Measurements from ENCODE around the gene CLPSL2.

Gene CLPSL2

DNA sequence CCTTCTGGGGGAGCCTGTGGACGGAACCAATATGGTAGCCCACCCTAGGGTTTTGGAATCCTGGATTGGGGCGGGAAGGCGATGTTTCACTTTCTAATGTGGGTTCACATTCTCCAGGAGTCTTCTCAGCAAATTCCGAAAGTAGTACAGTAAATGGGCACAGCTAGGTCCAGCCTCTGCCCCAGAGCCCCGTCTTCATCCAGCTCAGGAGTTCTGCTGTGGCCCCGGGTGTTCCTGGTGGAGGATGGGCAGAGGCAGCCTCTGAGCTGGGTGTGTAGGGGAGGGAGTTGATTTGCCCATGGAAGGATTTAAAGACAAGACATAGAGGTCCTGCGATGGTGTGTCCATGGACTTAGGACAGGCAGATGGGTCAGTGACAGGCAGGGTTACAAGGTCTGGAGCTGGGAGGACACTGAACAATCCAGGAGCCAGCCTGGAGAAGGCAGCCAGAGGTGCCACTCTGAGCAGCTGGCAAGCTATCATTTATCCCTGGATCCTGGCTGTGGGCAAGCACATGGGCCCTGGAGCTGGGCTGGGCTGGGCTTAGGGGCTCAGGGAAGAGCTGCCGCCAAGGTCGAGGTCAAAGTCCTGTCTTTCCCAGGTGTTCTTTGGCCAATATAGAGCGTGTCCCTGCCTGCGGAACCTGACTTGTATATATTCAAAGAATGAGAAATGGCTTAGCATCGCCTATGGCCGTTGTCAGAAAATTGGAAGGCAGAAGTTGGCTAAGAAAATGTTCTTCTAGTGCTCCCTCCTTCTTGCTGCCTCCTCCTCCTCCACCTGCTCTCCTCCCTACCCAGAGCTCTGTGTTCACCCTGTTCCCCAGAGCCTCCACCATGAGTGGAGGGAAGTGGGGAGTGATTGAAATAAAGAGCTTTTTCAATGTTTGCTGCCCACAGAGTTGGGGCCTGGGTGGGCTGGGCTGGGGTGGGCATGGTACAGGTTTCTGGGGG lies 11.1 kb downstream of the CLPSL2 start:
- no peak for DNase-seq

DNA sequence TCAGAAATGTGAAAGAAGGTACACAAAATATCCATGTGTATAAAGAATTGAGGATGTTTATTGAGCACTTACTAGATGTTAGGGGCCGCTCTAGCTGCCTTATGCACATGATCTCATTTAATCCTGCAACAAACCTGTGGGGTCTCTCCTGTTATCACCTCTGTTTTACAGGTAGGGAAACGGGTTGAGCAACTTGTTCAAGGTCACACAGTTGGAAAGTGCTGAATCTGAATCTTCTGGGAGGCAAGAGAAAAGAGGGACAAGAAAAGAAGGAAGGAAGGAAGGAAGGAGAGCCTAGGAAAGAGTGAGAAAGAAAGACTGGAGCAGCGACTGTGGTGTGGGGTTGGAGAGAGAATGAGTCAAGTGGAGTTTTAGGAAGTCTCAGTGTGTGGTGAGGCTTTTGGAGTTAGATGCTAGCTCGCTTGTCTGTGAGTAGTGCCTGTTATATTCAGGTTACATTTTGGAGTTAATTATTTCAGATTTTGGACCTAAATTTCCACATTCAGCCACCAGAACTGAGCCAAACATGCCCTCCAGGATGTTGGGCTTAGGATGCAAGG lies 12.1 kb downstream of the CLPSL2 start:
- DNase-seq, result no peak

- no peak for DNase-seq
Measured at GRCh38 chr6:35790683-35791082, 14.3 kb downstream of the CLPSL2 start.

DNA sequence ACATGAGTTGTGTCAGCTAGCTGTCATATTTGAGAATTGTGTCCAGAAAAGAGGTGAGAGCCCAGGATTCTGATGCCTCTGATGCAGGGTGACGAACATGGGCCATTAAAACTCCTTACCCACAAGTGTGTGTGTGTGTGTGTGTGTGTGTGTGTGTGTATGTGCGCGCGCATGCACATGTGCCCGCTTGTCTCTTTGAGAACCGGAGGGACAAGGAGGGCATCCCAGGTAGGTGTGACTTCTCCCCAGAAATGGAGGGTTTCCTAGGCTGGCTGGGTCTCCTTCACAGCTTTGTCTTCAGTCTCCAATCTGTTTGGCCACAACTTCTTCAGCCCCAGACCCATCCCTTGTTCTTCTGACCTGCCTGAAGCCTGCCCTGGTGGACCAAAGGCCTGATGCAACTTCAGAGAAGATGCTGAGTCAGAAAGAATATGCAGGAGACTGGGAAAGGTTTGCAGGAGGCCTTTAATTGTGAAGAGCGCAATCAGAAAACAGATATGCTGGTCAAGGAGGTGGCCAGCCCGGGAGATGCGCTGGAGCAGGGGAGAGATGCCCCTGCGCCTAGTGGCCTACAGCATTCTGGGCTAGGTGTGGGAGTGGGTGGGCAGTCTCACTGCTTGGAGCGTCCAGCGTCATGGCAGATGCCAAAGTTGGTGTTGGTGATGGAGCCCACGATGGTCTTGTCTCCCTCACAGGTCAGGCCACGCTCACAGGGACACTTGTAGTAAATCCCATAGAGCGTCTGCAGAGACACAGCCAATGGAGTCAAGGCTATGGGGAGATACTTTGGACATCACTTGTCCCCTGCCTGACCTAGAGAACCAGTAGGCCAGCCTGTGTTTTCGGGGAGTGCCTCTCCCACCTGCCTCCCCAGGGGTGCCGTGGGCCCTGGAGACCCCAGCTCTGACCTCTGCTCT lies 18.4 kb downstream of the CLPSL2 start:
- DNase-seq, result no peak

GRCh38 chr6:35795453-35796071 lies 19.2 kb downstream of the CLPSL2 start:
- DNase-seq, result no peak

DNA sequence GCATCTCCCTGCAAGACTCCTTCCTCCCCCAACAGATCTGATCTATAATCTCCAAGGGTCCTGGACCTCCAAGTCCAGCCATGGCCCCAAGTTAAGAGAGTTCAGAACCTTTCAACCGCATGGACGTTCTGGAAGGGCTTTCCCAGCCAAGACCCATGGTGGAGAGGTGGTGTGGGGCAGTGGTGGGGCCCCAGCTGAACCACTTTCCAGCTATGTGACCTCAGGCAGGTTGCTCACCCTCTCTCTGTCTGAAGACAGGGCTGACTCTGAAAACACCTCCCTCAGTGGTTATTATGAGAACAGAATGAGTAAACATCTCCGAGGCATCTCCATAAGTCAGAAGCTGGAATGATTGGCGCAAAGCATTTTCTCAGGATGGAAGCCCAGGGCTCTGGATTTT lies 19.8 kb downstream of the CLPSL2 start:
- DNase-seq, result no peak

DNA sequence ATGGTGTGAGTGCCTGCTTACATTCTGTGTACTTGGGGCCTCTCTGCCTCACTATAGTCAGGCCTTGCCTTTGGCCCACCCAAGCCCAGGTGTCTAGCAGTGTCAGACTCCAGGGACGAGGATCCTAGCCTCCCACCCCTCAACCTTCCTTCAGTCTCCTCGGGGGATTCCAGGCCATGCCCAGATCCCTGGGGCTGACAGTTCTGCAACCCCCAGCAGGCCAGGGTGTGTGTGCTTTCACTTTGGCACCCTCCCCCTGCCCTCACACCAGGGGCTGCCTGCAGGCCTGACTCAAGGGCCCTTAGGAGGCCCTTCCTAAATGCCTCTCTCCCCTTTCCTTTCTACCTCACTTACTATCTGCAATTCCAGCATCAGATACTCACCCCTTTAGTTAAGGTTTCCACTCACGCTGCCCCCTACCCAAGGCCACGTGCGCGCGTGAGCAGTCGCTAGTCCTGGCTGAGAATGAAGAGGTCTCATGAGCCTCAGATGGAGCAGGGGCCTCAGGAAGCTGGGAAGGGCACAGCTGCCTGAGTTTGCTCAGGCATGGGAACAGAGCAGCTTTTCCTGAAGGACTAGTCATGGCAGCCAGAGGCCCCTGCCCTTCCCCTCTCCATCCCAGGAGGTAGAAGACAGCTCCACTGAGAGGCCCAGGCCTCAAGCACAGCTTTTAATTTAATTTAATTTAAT lies 21.6 kb downstream of the CLPSL2 start:
- no peak for DNase-seq

DNA sequence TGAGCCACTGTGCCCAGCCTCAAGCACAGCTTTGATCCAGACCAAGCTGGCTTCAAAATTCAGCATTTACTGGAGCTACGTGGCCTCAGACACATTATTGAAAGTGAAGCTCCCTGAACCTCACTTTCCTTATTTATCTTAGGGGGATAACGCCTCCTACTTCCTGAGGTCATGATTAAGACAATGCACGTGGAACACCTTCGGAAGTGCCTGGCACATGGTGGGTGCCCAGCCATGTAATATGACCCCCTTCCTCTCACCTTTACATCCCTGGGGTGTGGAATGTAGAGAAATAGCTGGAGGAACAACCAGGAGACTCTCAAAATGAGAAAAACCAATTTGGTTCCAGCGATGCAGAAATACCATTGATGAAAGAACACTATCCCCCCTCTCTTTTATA lies 22.3 kb downstream of the CLPSL2 start:
- DNase-seq, result no peak

DNA sequence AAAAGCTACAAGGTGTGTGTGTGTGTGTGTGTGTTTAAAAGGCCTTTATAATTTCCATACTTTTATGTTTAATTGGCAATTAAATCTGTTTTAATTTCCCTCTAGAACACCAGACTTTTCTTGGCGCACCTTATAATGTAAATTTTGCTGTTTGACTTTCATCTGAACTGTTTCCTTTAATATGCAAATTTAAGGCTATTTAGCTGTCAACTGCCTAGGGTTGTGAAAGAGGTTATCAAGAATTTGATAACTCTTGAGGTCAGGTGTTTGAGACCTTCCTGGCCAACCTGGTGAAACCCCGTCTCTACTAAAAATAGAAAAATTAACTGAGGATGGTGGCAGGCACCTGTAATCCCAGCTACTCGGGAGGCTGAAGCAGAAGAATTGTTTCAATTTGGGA lies 24.8 kb downstream of the CLPSL2 start:
- no peak for DNase-seq

DNA sequence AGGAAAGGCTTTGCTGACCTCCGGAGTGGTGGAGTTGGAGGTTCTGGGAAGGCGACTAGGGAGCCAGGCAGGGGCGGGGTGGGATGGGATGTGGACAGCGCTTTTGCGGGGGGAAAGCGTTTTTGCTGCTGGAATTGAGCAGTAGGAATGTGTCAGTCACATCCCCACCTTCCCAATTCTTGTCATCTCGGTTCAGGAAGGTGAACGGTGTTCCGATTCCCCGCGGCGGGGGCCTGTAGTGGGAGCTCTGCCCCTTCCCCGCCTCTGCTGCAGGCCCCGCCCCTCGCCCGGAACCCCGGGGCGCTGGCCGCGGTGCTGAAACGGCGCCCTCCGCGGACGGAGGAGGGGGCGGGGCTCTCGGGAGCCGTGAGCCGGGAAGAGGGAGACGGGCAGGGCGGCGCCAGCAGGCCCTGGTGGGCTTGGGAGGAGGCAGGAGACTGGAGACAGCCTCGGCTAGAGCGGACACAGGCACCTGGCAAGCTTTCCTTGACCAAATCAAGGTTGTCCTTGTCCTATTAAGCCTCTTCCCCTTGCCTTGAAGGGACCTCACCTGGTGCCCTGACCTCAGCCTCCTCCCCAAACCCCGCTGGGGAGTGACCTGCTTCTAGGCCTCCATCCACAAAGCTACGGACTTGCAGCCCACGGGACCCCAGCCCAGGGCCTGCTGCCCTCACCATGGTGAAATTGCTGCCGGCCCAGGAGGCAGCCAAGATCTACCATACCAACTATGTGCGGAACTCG lies 28.8 kb downstream of the CLPSL2 start, which contains the start of gene LHFPL5:
Gene LHFPL5, plus strand, starts transcription at position 357 of the 741 bp plus-strand sequence. Its CDS starts 319 bp downstream, at position 676.
- peak; percentile 23 for DNase-seq

- no peak for DNase-seq
Measured at GRCh38 chr6:35808688-35809087, 32.3 kb downstream of the CLPSL2 start.

DNA sequence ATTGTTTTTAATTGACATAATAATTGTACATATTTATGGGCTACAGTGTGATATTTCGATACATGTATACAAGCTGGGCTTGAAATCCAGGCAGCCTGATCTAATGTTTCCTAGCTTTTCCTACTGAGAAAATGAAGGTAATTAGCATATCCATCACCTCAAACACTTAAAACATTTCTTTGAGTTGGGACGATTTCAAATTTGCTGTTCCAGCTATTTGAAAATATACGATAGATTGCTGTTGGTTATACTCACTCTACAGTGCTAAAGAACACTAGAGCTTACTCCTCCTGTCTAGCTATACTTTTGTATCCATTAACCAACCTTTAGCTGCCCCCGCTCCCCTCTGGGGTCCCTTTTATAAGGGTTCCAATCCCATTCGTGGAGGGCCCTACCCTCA lies 33.4 kb downstream of the CLPSL2 start:
- DNase-seq, result no peak

DNA sequence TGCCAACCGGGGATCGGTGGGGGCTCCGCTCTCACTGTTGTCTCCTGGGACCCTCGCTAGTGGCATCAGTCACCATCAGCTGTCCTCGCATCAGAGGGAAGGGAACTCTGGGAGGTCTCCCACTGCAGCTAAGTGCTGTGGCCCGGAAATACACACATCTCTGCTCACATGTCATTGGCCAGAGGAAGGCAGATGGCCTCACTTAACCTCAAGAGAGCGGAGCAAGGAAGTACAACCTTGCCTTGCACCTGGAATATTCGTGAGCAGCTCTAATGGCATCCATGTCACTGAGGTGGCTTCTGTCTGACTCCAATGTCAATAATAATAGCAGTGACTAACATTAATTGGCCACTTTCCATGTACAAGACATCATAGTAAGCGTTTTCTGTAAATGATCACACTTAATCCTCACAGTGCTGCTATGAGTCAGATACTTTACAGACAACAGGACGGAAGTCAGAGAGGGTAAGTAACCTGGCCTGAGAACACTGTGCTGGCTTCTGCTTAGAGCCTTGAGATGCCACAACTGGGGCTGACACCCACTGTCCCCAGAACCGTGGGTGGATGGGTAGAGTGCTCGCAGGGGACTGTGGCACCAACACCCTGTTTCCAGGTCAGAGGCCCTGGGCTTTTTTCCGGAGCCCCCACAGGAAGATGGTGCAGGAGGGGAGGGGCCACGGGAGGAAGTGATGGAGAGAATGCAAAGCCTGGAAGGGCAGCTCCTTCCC lies 34.7 kb downstream of the CLPSL2 start:
- no peak for DNase-seq

- no peak for DNase-seq
Measured at GRCh38 chr6:35811699-35811995, 35.2 kb downstream of the CLPSL2 start.

DNA sequence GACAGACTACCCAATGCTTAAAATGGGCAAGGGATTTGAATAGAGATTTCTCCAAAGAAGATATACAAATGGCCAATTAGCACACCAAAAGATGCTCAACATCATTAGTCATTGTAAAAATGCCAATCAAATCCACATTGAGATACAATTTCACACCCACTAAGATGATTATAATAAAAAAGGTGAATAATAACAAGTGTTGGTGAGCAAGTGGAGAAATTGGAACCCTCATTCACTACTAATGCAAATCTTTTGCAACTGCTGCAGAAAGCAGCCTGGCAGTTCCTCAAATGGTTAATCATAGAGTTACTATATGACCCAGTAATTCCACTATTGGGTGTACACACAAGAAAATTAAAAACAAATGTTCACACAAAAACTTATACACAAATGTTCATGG lies 41.1 kb downstream of the CLPSL2 start:
- no peak for DNase-seq

- DNase-seq, result no peak
Measured at GRCh38 chr6:35823601-35824000, 47.2 kb downstream of the CLPSL2 start.

- DNase-seq, result no peak
Measured at GRCh38 chr6:35824552-35825192, 48.3 kb downstream of the CLPSL2 start.

Data from central memory CD4-positive, alpha-beta T cell (primary cell).